Endothelial cell of umbilical vein (primary cell): ENCODE measurements around the gene LYRM4.

Experiments
- CTCF ChIP-seq, 2 donors: IDR thresholded peaks; 1 replicate in 1 of 2; 2 replicates in 1 of 2; pipeline ENCODE4 v1.5.1; 2011; ENCODE audit warnings: low read length in 2 of 2, mild to moderate bottlenecking in 2 of 2, moderate library complexity in 2 of 2, control low read depth in 1 of 2, inconsistent platforms in 1 of 2, low read depth in 1 of 2; ENCODE audit not compliant: insufficient read depth in 1 of 2; ENCODE audit errors: extremely low read depth in 1 of 2
- EZH2 ChIP-seq: IDR thresholded peaks from 2 replicates; pipeline ENCODE4 v1.6.1; 2012; ENCODE audit warnings: borderline replicate concordance, low read depth, mild to moderate bottlenecking, moderate library complexity, low read length, inconsistent platforms; ENCODE audit not compliant: severe bottlenecking
- FOS ChIP-seq: IDR thresholded peaks from 2 replicates; pipeline ENCODE4 v1.6.1; 2011; ENCODE audit warnings: mild to moderate bottlenecking, low read length, moderate library complexity, borderline replicate concordance; ENCODE audit not compliant: insufficient read depth
- MAX ChIP-seq: IDR thresholded peaks from 2 replicates; pipeline ENCODE4 v1.6.1; 2011; ENCODE audit not compliant: insufficient read depth, insufficient read length
- POLR2AphosphoS5 ChIP-seq: IDR thresholded peaks from 2 replicates; pipeline ENCODE4 v1.6.1; 2012; ENCODE audit warnings: low read depth, mild to moderate bottlenecking, control low read depth, low read length, moderate library complexity; ENCODE audit not compliant: insufficient read depth

GRCh38 chr6:5159162-5159561 is 101.6 kb downstream of the LYRM4 start:
- TF ChIP-seq CTCF (IDR thresholded peaks at IDR 0.05; ENCODE audit: extremely low read depth in 1 of 2, insufficient read depth in 1 of 2, low read depth in 1 of 2, low read length in 2 of 2) (no peak), POLR2AphosphoS5 (no peak), EZH2 (no peak), MAX (no peak), FOS (no peak)
